Measurements from ENCODE around the gene DBNDD1.

- TF ChIP-seq CTCF (conservative IDR thresholded peaks at IDR 0.05) (no peak), EZH2 (IDR thresholded peaks at IDR 0.05; ENCODE audit: low read depth) (no peak)
Measured at GRCh38 chr16:90041896-90042473, 22.7 kb upstream of the DBNDD1 start.
